K562 (cell line): ENCODE results near the gene DYNC2LI1. TPM values are rescaled to one million over a fixed set of nuclear protein-coding genes. Genes with fewer than 3 reads are reported as not detected.

Experiments used
- ATAC-seq: fragments of 200-7000 bp; cut with Tn5 transposase; 3 replicates; pipeline ENCODE4 v1.9.1; 2020; ENCODE audit warnings: moderate library complexity
- BruUV-seq: library from RNA; stranded (reverse); fragments of 400-500 nt; replicated peaks from 2 replicates; lab custom pipeline; 2021; lab: Mats Ljungman, UMichigan
- CTCF ChIA-PET: fragments of 300-600 bp; formaldehyde crosslinking; extraction: SDS; loops from one replicate; lab custom pipeline; 2021; ENCODE audit warnings: low intra/inter-chr PET ratio; lab: Yijun Ruan, JAX
- POLR2A ChIA-PET: fragments of 300-600, 350-650 bp; sonication (Branson Sonifier 250); formaldehyde crosslinking; extraction: SDS; loops from one replicate; lab custom pipeline; 2021; ENCODE audit warnings: antibody characterized with exemption, inconsistent platforms; lab: Yijun Ruan, JAX
- DNase-seq, 4 experiments: peaks; one replicate each; pipeline versions ENCODE4 v3.0.0 to v3.0.0-alpha.2; 2011 to 2018; ENCODE audit warnings: low spot score in 3 of 4, mixed read lengths in 3 of 4; ENCODE audit errors: extremely low read depth in 1 of 4
- FAIRE-seq: peaks from 2 replicates; lab custom pipeline; 2011; peaks lifted over from hg19 to GRCh38; lab: Jason Lieb, UNC
- H2AFZ ChIP-seq: 2 replicates; pipeline ENCODE4 v1.6.0; 2011; ENCODE audit warnings: low read depth, low read length, control low read depth, inconsistent platforms
- H3K27ac ChIP-seq: fragments of 200-600 bp; 3 replicates; pipeline ENCODE4 v1.8.0; 2011; ENCODE audit warnings: low read depth, mild to moderate bottlenecking, control low read depth, inconsistent platforms, low read length, moderate library complexity, mixed read lengths; ENCODE audit errors: extremely low read depth
- H3K27me3 ChIP-seq, 2 experiments: fragments of 300-600 bp in 1 of 2; 2 replicates in 1 of 2; 3 replicates in 1 of 2; pipeline versions ENCODE4 v1.6.0 to v1.8.0; 2011; ENCODE audit warnings: inconsistent platforms in 2 of 2, low read length in 2 of 2, mild to moderate bottlenecking in 1 of 2, mixed read lengths in 1 of 2, moderate library complexity in 1 of 2; ENCODE audit not compliant: control insufficient read depth in 2 of 2, insufficient read depth in 2 of 2
- H3K36me3 ChIP-seq: fragments of 300-600 bp; 3 replicates; pipeline ENCODE4 v1.8.0; 2011; ENCODE audit warnings: mild to moderate bottlenecking, low read length, inconsistent platforms; ENCODE audit not compliant: control insufficient read depth, insufficient read depth
- H3K4me1 ChIP-seq, 2 experiments: fragments of 200-600 bp in 1 of 2; replicated peaks in 1 of 2; 2 replicates in 1 of 2; 3 replicates in 1 of 2; pipeline versions ENCODE4 v1.5.1 to v1.8.0; 2011; ENCODE audit warnings: inconsistent platforms in 2 of 2, low read length in 2 of 2, mild to moderate bottlenecking in 1 of 2, mixed read lengths in 1 of 2, moderate library complexity in 1 of 2; ENCODE audit not compliant: control insufficient read depth in 2 of 2, insufficient read depth in 2 of 2
- H3K4me2 ChIP-seq: 2 replicates; pipeline ENCODE4 v1.6.1; 2011; ENCODE audit warnings: low read length, control low read depth, inconsistent platforms, mixed read lengths; ENCODE audit not compliant: insufficient read depth
- H3K4me3 ChIP-seq: fragments of 200-600 bp; sonication (generic), shearing (Covaris generic); 2 replicates; pipeline ENCODE4 v1.5.1; 2016; ENCODE audit warnings: control low read depth, inconsistent platforms
- H3K79me2 ChIP-seq: fragments of 200-600 bp; 3 replicates; pipeline ENCODE4 v1.8.0; 2011; ENCODE audit warnings: low read length, inconsistent platforms; ENCODE audit not compliant: control insufficient read depth, insufficient read depth
- H3K9ac ChIP-seq, 2 experiments: 2 replicates each; pipeline versions ENCODE4 v1.6.0 to v1.6.1; 2011; ENCODE audit warnings: low read depth in 2 of 2, low read length in 2 of 2, control low read depth in 1 of 2, inconsistent platforms in 1 of 2, mild to moderate bottlenecking in 1 of 2, mixed read lengths in 1 of 2; ENCODE audit not compliant: insufficient read depth in 1 of 2
- H3K9me1 ChIP-seq: one replicate; pipeline ENCODE4 v1.6.0; 2011; ENCODE audit warnings: inconsistent platforms, mild to moderate bottlenecking, low read length, moderate library complexity; ENCODE audit not compliant: control insufficient read depth, insufficient read depth
- H3K9me3 ChIP-seq: replicated peaks from 2 replicates; pipeline ENCODE4 v1.5.1; 2011; ENCODE audit warnings: low read depth, low read length, inconsistent platforms; ENCODE audit not compliant: control insufficient read depth, insufficient read depth
- H4K20me1 ChIP-seq: replicated peaks from 2 replicates; pipeline ENCODE4 v1.6.1; 2011; ENCODE audit warnings: low read length, inconsistent platforms, mixed read lengths; ENCODE audit not compliant: control insufficient read depth, insufficient read depth
- GABPB1 ChIP-seq: sonication (generic); formaldehyde crosslinking; IDR thresholded peaks from 2 replicates; pipeline ENCODE4 v1.8.0; 2022; ENCODE audit warnings: mild to moderate bottlenecking, missing genetic modification reagents
- HCFC1 ChIP-seq: IDR thresholded peaks from 2 replicates; pipeline ENCODE4 v1.6.1; 2012; ENCODE audit warnings: low read depth, low read length, improper control_type of control experiment
- HNRNPLL ChIP-seq: fragments of 200-400 bp; formaldehyde crosslinking; IDR thresholded peaks from 2 replicates; pipeline ENCODE4 v1.6.1; 2017; ENCODE audit warnings: low read length, low read depth, mild to moderate bottlenecking; ENCODE audit not compliant: poor library complexity, severe bottlenecking
- KLF6 ChIP-seq: fragments of 250-450 bp; sonication (Bioruptor Pico); IDR thresholded peaks from 2 replicates; pipeline ENCODE4 v1.4.0; 2020; ENCODE audit warnings: mild to moderate bottlenecking, moderate library complexity, borderline replicate concordance
- MCM7 ChIP-seq, 2 experiments: fragments of 450-650 bp; IDR thresholded peaks; 2 replicates each; pipeline ENCODE4 v1.6.1; 2016 to 2018
- NR2C1 ChIP-seq, 2 experiments: fragments of 450-650 bp; IDR thresholded peaks; 2 replicates each; pipeline ENCODE4 v1.6.1; 2017; ENCODE audit warnings: mild to moderate bottlenecking in 2 of 2, antibody characterized with exemption in 1 of 2, inconsistent platforms in 1 of 2, missing compliant biosample characterization in 1 of 2, missing genetic modification characterization in 1 of 2
- TEAD1 ChIP-seq, 2 experiments: fragments of 450-650 bp in 1 of 2; sonication (generic) in 1 of 2; formaldehyde crosslinking; IDR thresholded peaks; 2 replicates each; pipeline versions ENCODE4 v1.4.0 to v1.8.0; 2020 to 2022; ENCODE audit warnings: mild to moderate bottlenecking in 2 of 2, missing genetic modification reagents in 1 of 2
- WGBS: fragments of 100-300 bp; shearing (Covaris generic); methylation state at CpG from one replicate; pipeline ENCODE4 v1.1.6; 2016; ENCODE audit warnings: low coverage, mixed read lengths; ENCODE audit not compliant: insufficient coverage; ENCODE audit errors: missing lambda C conversion rate; 5-methylcytosine and 5-hydroxymethylcytosine counted together
- in situ Hi-C: fragments of 300-500 bp; cut with MboI; formaldehyde crosslinking; loops from 4 replicates; pipeline ENCODE4 v1.15.0; 2018; ENCODE audit warnings: inconsistent platforms, mixed read lengths
- intact Hi-C: fragments of 100-400 bp; cut with micrococcal nuclease; formaldehyde crosslinking; loops from 2 replicates; pipeline ENCODE4 v1.14.2; 2022
- polyA plus RNA-seq, 8 experiments: library from polyadenylated mRNA; depleted of rRNA in 4 of 8; stranded (reverse) in 5 of 8; unstranded in 3 of 8; fragments of >200 nt; fragmentation: Nextera tagmentation in 2 of 8; fragmentation: Illumina TruSeq in 1 of 8; extraction: Ambion mirVana in 2 of 8; extraction: Trizol in 1 of 8; gene quantifications; 2 replicates each; pipeline versions ENCODE4 v1.2.1 to v1.2.3, GENCODE V29; 2011 to 2014; ENCODE audit warnings: inconsistent platforms in 1 of 8, missing spikeins in 1 of 8
- total RNA-seq, 7 experiments: library from RNA; depleted of rRNA in 6 of 7; stranded (reverse); fragments of >200 nt in 6 of 7; fragmentation: Illumina TruSeq in 2 of 7; extraction: Trizol in 2 of 7; gene quantifications; 2 replicates each; pipeline versions ENCODE4 v1.2.1 to v1.2.3, GENCODE V29; 2011 to 2021; ENCODE audit warnings: low replicate concordance in 1 of 7
- TF ChIP-seq, protein P1 (sequence below), 2 experiments: fragments of 450-650 bp; conservative IDR thresholded peaks; 2 replicates each; pipeline ENCODE4 v1.6.1; 2017; ENCODE audit warnings: mild to moderate bottlenecking in 2 of 2, moderate library complexity in 2 of 2
- TF ChIP-seq, protein P2 (sequence below): sonication (generic); formaldehyde crosslinking; IDR thresholded peaks from 2 replicates; pipeline ENCODE4 v1.8.0; 2023; ENCODE audit warnings: missing genetic modification reagents, mild to moderate bottlenecking, borderline replicate concordance

The DYNC2LI1 gene
- total and polyA plus RNA-seq, 9 of the 15 experiments (the other 6 are each of a cell fraction or from before 2014, with no cell fraction given): 12.5 to 42.2 (median 25.8) TPM

DNA sequence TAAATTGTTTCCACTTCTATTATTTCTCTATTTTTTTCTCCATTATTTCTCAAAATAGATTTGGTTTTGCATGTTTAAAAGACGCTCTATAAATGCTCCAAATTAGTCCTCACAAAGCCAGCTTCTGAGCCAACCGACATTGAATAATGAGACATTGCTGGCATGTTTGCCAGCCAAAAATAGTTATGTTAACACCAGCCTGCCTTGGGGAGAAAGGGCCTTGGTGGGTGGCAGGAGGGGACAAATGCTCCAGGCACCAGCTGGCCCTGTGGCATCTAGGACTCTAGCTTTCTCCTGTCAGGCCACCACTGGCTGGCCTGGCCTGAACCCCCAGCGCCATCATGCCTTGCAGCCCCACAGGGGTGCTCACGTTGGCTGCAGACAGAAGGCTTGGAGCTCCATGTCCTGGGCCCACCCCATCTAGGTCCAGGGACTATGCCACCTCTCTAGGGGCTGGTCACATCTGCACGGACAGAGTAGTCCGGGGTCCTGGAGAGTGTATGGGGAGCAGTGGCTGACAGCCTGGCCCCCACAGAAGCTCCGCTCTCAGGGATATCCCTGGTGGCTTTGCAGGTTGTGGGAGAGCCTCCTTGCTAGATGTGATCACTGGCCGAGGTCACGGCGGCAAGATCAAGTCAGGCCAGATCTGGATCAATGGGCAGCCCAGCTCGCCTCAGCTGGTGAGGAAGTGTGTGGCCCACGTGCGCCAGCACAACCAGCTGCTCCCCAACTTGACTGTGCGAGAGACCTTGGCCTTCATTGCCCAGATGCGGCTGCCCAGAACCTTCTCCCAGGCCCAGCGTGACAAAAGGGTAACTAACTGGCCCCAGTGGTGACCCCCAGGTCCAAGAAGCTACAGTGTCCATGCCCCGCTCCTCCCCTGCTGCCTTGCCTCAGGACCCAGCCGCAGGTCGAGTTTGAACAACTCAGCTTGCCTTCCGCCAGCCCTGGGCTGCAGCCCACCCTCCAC, 77.5 kb downstream of the DYNC2LI1 start:
- peak; percentile 27; the same call in 2 of the 3 replicates for ATAC-seq
- no TSS peak for BruUV-seq
- Histone ChIP-seq H4K20me1 (peaks cover 4% of the 10 kb centered on the region; the same call in 1 of the 2 replicates), H3K27me3 (peaks cover 24 to 49% of the 10 kb centered on the region in 2 experiments), H3K9ac (peak overlapping the region in 1 of 2 experiments; percentile 17; a peak in 1 of 4 replicates), H3K4me3 (no peak overlapping the region), H3K9me3 (no peaks in the 10 kb centered on the region), H3K4me1 (no peaks in the 10 kb centered on the region; a peak in 1 of 5 replicates), H3K79me2 (no peaks in the 10 kb centered on the region), H2AFZ (no peak overlapping the region), H3K36me3 (no peaks in the 10 kb centered on the region), H3K4me2 (no peak overlapping the region), H3K9me1 (no peaks in the 10 kb centered on the region)
- in situ Hi-C loops: no loop called here
- POLR2A ChIA-PET: interaction anchor here (1.1 kb wide), 1 partner anchor 30 kb away, joined by 4 read pairs; no protein-coding TSS in a partner anchor
- CTCF ChIA-PET: no interaction called here
- no peak for FAIRE-seq
- 4% methylated on average over 18 of the region's 20 CpGs for WGBS
- intact Hi-C loops: no loop called here
- DNase-seq: peak in 3 of 4 experiments; percentile 2 to 6 (median 4)
- TF ChIP-seq TEAD1 (CRISPR knock-in tag; IDR thresholded peaks at IDR 0.05): no peak
- TF ChIP-seq, protein P1, sequence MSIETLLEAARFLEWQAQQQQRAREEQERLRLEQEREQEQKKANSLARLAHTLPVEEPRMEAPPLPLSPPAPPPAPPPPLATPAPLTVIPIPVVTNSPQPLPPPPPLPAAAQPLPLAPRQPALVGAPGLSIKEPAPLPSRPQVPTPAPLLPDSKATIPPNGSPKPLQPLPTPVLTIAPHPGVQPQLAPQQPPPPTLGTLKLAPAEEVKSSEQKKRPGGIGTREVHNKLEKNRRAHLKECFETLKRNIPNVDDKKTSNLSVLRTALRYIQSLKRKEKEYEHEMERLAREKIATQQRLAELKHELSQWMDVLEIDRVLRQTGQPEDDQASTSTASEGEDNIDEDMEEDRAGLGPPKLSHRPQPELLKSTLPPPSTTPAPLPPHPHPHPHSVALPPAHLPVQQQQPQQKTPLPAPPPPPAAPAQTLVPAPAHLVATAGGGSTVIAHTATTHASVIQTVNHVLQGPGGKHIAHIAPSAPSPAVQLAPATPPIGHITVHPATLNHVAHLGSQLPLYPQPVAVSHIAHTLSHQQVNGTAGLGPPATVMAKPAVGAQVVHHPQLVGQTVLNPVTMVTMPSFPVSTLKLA (conservative IDR thresholded peaks at IDR 0.05): no peak
- no peak for TF ChIP-seq KLF6 (CRISPR knock-in tag)
- no peak for TF ChIP-seq GABPB1
- TF ChIP-seq NR2C1 (IDR thresholded peaks at IDR 0.05): no peak
- no peak for TF ChIP-seq NR2C1 (tag; IDR thresholded peaks at IDR 0.05)
- TF ChIP-seq MCM7 (IDR thresholded peaks at IDR 0.05): no peak
- no peak for TF ChIP-seq HCFC1
- TF ChIP-seq, protein P2, sequence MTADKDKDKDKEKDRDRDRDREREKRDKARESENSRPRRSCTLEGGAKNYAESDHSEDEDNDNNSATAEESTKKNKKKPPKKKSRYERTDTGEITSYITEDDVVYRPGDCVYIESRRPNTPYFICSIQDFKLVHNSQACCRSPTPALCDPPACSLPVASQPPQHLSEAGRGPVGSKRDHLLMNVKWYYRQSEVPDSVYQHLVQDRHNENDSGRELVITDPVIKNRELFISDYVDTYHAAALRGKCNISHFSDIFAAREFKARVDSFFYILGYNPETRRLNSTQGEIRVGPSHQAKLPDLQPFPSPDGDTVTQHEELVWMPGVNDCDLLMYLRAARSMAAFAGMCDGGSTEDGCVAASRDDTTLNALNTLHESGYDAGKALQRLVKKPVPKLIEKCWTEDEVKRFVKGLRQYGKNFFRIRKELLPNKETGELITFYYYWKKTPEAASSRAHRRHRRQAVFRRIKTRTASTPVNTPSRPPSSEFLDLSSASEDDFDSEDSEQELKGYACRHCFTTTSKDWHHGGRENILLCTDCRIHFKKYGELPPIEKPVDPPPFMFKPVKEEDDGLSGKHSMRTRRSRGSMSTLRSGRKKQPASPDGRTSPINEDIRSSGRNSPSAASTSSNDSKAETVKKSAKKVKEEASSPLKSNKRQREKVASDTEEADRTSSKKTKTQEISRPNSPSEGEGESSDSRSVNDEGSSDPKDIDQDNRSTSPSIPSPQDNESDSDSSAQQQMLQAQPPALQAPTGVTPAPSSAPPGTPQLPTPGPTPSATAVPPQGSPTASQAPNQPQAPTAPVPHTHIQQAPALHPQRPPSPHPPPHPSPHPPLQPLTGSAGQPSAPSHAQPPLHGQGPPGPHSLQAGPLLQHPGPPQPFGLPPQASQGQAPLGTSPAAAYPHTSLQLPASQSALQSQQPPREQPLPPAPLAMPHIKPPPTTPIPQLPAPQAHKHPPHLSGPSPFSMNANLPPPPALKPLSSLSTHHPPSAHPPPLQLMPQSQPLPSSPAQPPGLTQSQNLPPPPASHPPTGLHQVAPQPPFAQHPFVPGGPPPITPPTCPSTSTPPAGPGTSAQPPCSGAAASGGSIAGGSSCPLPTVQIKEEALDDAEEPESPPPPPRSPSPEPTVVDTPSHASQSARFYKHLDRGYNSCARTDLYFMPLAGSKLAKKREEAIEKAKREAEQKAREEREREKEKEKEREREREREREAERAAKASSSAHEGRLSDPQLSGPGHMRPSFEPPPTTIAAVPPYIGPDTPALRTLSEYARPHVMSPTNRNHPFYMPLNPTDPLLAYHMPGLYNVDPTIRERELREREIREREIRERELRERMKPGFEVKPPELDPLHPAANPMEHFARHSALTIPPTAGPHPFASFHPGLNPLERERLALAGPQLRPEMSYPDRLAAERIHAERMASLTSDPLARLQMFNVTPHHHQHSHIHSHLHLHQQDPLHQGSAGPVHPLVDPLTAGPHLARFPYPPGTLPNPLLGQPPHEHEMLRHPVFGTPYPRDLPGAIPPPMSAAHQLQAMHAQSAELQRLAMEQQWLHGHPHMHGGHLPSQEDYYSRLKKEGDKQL (CRISPR knock-in tag): no peak
- no peak for TF ChIP-seq HNRNPLL
- TF ChIP-seq, all 486 proteins: peak for 0
- H3K27ac ChIP-seq: no peak overlapping the region
